NT2/D1 (cell line): ENCODE measurements around the gene TNS4.

Experiments
- DNase-seq: peaks from one replicate; pipeline ENCODE4 v3.0.0-alpha.2; 2011; ENCODE audit warnings: low read depth, low spot score
- H3K27me3 ChIP-seq: 2 replicates; pipeline ENCODE4 v1.6.0; 2011; ENCODE audit warnings: mild to moderate bottlenecking; ENCODE audit not compliant: insufficient read length, insufficient read depth
- H3K36me3 ChIP-seq: 2 replicates; pipeline ENCODE4 v1.6.1; 2011; ENCODE audit warnings: mild to moderate bottlenecking, low read length, mixed read lengths; ENCODE audit not compliant: insufficient read depth, insufficient read length
- H3K4me1 ChIP-seq: 2 replicates; pipeline ENCODE4 v1.5.1; 2011; ENCODE audit not compliant: insufficient read depth, insufficient read length
- H3K4me3 ChIP-seq: 2 replicates; pipeline ENCODE4 v1.5.1; 2011; ENCODE audit warnings: low read depth; ENCODE audit not compliant: insufficient read length
- H3K9ac ChIP-seq: 2 replicates; pipeline ENCODE4 v1.6.0; 2011; ENCODE audit warnings: low read depth; ENCODE audit not compliant: insufficient read length
- H3K9me3 ChIP-seq: 2 replicates; pipeline ENCODE4 v1.5.1; 2011; ENCODE audit warnings: mild to moderate bottlenecking, low read length; ENCODE audit not compliant: insufficient read depth
- SUZ12 ChIP-seq: IDR thresholded peaks from 2 replicates; pipeline ENCODE4 v1.6.1; 2011; ENCODE audit not compliant: insufficient read length, insufficient read depth; ENCODE audit errors: extremely low read depth
- YY1 ChIP-seq: IDR thresholded peaks from 2 replicates; pipeline ENCODE4 v1.6.1; 2011; ENCODE audit not compliant: insufficient read length, insufficient read depth
- ZNF274 ChIP-seq: IDR thresholded peaks from 2 replicates; pipeline ENCODE4 v1.6.1; 2011; ENCODE audit warnings: mild to moderate bottlenecking, low read depth, low read length

Gene TNS4

GRCh38 chr17:40484973-40485530 is 16.4 kb downstream of the TNS4 start:
- no peak overlapping the region for H3K9ac ChIP-seq
- peaks cover 30% of the 10 kb centered on the region for H3K4me1 ChIP-seq
- no peak for TF ChIP-seq YY1
- TF ChIP-seq SUZ12, result no peak
- TF ChIP-seq ZNF274, result no peak

GRCh38 chr17:40484285-40484972 is 17.0 kb downstream of the TNS4 start:
- H3K36me3 ChIP-seq, result no peaks in the 10 kb centered on the region

More at GRCh38 chr17:40484973-40485530, 16.4 kb downstream of the TNS4 start:
- H3K4me3 ChIP-seq, result no peak overlapping the region
- H3K36me3 ChIP-seq, result no peaks in the 10 kb centered on the region
- no peaks in the 10 kb centered on the region for H3K9me3 ChIP-seq
- no peak for DNase-seq
- H3K27me3 ChIP-seq, result no peaks in the 10 kb centered on the region

DNA sequence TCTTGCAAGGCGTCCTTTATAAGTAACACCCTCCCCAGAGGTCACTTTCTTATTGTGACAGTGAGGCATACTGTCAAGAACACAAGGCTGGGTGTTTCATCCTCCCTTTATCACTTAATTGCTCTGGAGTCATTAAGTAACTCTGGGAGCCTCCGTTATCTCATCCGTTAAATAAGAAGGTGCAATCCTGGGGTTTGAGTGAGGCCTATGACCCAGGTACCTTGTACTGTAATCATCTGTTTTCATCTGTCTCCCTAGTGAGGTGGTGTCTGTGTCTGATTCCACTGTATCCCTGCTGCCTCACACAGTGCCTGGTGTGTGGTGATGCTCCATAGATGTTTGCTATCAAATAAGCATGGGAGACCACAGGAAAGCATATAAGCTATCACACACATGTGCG is 17.7 kb downstream of the TNS4 start:
- H3K9me3 ChIP-seq, result no peaks in the 10 kb centered on the region
- no peak overlapping the region for H3K9ac ChIP-seq
- H3K27me3 ChIP-seq, result no peaks in the 10 kb centered on the region
- peaks cover 32% of the 10 kb centered on the region for H3K4me1 ChIP-seq
- H3K36me3 ChIP-seq, result no peaks in the 10 kb centered on the region
- no peak overlapping the region for H3K4me3 ChIP-seq
- no peak for TF ChIP-seq YY1
- TF ChIP-seq SUZ12, result no peak
- no peak for TF ChIP-seq ZNF274
- DNase-seq, result no peak

More at GRCh38 chr17:40484285-40484972, 17.0 kb downstream of the TNS4 start:
- Histone ChIP-seq H3K27me3 (no peaks in the 10 kb centered on the region), H3K9ac (no peak overlapping the region), H3K4me1 (peaks cover 32% of the 10 kb centered on the region), H3K9me3 (no peaks in the 10 kb centered on the region), H3K4me3 (no peak overlapping the region)
- no peak for DNase-seq
- TF ChIP-seq SUZ12, result no peak
- TF ChIP-seq ZNF274, result no peak
- TF ChIP-seq YY1, result no peak

GRCh38 chr17:40482722-40483121 is 18.7 kb downstream of the TNS4 start:
- Histone ChIP-seq H3K36me3 (peaks cover 4% of the 10 kb centered on the region), H3K9me3 (peaks cover 7% of the 10 kb centered on the region; the same call in 1 of the 2 replicates), H3K9ac (no peak overlapping the region), H3K4me3 (no peak overlapping the region), H3K4me1 (peaks cover 30% of the 10 kb centered on the region), H3K27me3 (no peaks in the 10 kb centered on the region)
- no peak for TF ChIP-seq SUZ12
- no peak for TF ChIP-seq ZNF274
- TF ChIP-seq YY1, result no peak
- no peak for DNase-seq

- no peak overlapping the region for H3K9ac ChIP-seq
- H3K4me1 ChIP-seq, result peaks cover 21% of the 10 kb centered on the region
- peaks cover 9% of the 10 kb centered on the region for H3K36me3 ChIP-seq
- TF ChIP-seq SUZ12, result no peak
- TF ChIP-seq ZNF274, result no peak
- TF ChIP-seq YY1, result no peak
- H3K27me3 ChIP-seq, result no peaks in the 10 kb centered on the region
- no peak for DNase-seq
- no peak overlapping the region for H3K4me3 ChIP-seq
- H3K9me3 ChIP-seq, result peaks cover 8% of the 10 kb centered on the region; the same call in 1 of the 2 replicates
Measured at GRCh38 chr17:40481106-40481505, 20.3 kb downstream of the TNS4 start.

GRCh38 chr17:40480501-40481003 is 20.9 kb downstream of the TNS4 start:
- TF ChIP-seq ZNF274 (no peak), YY1 (no peak), SUZ12 (no peak)
- Histone ChIP-seq H3K27me3 (no peaks in the 10 kb centered on the region), H3K4me1 (peaks cover 20% of the 10 kb centered on the region), H3K9ac (peak overlapping the region; percentile 34), H3K4me3 (no peak overlapping the region), H3K9me3 (peaks cover 8% of the 10 kb centered on the region; the same call in 1 of the 2 replicates), H3K36me3 (peaks cover 9% of the 10 kb centered on the region)
- DNase-seq, result no peak
